GM19467 (cell line): ENCODE data around the gene COBL.

ENCODE experiments used
- ATAC-seq: cut with Tn5 transposase; IDR thresholded peaks from one replicate; pipeline ENCODE4 v1.9.1; 2021; ENCODE audit warnings: mild to moderate bottlenecking, moderate library complexity; ENCODE audit not compliant: unreplicated experiment

Gene COBL

GRCh38 chr7:51306761-51307160, 9.8 kb downstream of the COBL start:
- no peak for ATAC-seq

- no peak for ATAC-seq
These were observed 11.9 kb downstream of the COBL start for GRCh38 chr7:51304729-51305128.

GRCh38 chr7:51303142-51303525, 13.5 kb downstream of the COBL start:
- no peak for ATAC-seq

- no peak for ATAC-seq
These were observed 14.8 kb downstream of the COBL start for GRCh38 chr7:51301806-51302205.

- ATAC-seq, result no peak
These were observed 15.6 kb downstream of the COBL start for GRCh38 chr7:51300762-51301674.

- ATAC-seq, result no peak
These were observed 17.0 kb downstream of the COBL start for GRCh38 chr7:51299391-51300133.

- no peak for ATAC-seq
These were observed 17.7 kb downstream of the COBL start for GRCh38 chr7:51298912-51299311.

- ATAC-seq, result no peak
These were observed 18.6 kb downstream of the COBL start for GRCh38 chr7:51297986-51298385.

- no peak for ATAC-seq
These were observed 21.0 kb downstream of the COBL start for GRCh38 chr7:51295440-51296245.

GRCh38 chr7:51292596-51292995, 24.0 kb downstream of the COBL start:
- no peak for ATAC-seq

GRCh38 chr7:51290702-51291540, 25.7 kb downstream of the COBL start:
- no peak for ATAC-seq

GRCh38 chr7:51290304-51290637, 26.3 kb downstream of the COBL start:
- no peak for ATAC-seq

- no peak for ATAC-seq
These were observed 26.8 kb downstream of the COBL start for GRCh38 chr7:51289623-51290303.

- ATAC-seq, result no peak
These were observed 27.6 kb downstream of the COBL start for GRCh38 chr7:51288896-51289622.

- ATAC-seq, result no peak
These were observed 30.2 kb downstream of the COBL start for GRCh38 chr7:51286401-51286800.

- ATAC-seq, result no peak
These were observed 36.5 kb downstream of the COBL start for GRCh38 chr7:51280156-51280555.

- ATAC-seq, result no peak
These were observed 37.1 kb downstream of the COBL start for GRCh38 chr7:51279391-51280023.

- no peak for ATAC-seq
These were observed 37.8 kb downstream of the COBL start for GRCh38 chr7:51278797-51279196.

- ATAC-seq, result no peak
These were observed 39.6 kb downstream of the COBL start for GRCh38 chr7:51276967-51277366.
